Stomach (tissue), 9 donors: Measurements from ENCODE around the gene PCSK7. TPM values are rescaled to one million over a fixed set of nuclear protein-coding genes. Genes with fewer than 3 reads are reported as not detected.
A peak's percentile ranks its signal among the peaks of the same experiment; 100 is the strongest.

ENCODE experiments used
- DNase-seq, 2 donors: peaks; one replicate each; pipeline versions ENCODE4 v3.0.0 to v3.0.0-alpha.2; 2013 to 2019
- H3K27ac ChIP-seq, 5 donors: fragments of 200-600 bp in 4 of 5; sonication (generic) in 4 of 5; one replicate each; pipeline ENCODE4 v1.5.1; 2013 to 2019; ENCODE audit warnings: mild to moderate bottlenecking in 1 of 5, moderate library complexity in 1 of 5
- H3K27me3 ChIP-seq, 3 donors: fragments of 200-600 bp; sonication (generic); one replicate each; pipeline ENCODE4 v1.5.1; 2017 to 2019; ENCODE audit warnings: mixed run types in 1 of 3
- H3K36me3 ChIP-seq, 4 donors: fragments of 200-600 bp; sonication (generic); 1 replicate in 3 of 4; 2 replicates in 1 of 4; pipeline ENCODE4 v1.5.1; 2016 to 2019
- H3K4me1 ChIP-seq, 4 donors: fragments of 200-600 bp; sonication (generic); one replicate each; pipeline ENCODE4 v1.5.1; 2016 to 2019
- H3K4me3 ChIP-seq, 4 donors: fragments of 200-600 bp; sonication (generic) in 3 of 4; one replicate each; pipeline ENCODE4 v1.5.1; 2016 to 2019; ENCODE audit warnings: mild to moderate bottlenecking in 1 of 4
- H3K9me3 ChIP-seq, 4 donors: fragments of 200-600 bp; sonication (generic); one replicate each; pipeline ENCODE4 v1.5.1; 2016 to 2019
- EP300 ChIP-seq: sonication (generic); formaldehyde crosslinking; IDR thresholded peaks from one replicate; pipeline ENCODE4 v1.6.1; 2017; ENCODE audit warnings: antibody characterized with exemption
- POLR2A ChIP-seq, 4 donors: fragments of 450-650 bp; IDR thresholded peaks; one replicate each; pipeline ENCODE4 v1.6.1; 2016; ENCODE audit warnings: antibody characterized with exemption in 4 of 4, control low read depth in 2 of 4, mild to moderate bottlenecking in 1 of 4, moderate library complexity in 1 of 4
- POLR2AphosphoS5 ChIP-seq, 3 donors: sonication (generic); formaldehyde crosslinking; IDR thresholded peaks; one replicate each; pipeline ENCODE4 v1.6.1; 2016; ENCODE audit warnings: antibody characterized with exemption in 3 of 3
- WGBS, 5 donors: extraction: QIAGEN DNeasy Blood & Tissue Kit in 3 of 5; methylation state at CpG; one replicate each; pipeline versions ENCODE4 v1.1.5 to v1.1.7; 2013 to 2018; 5-methylcytosine and 5-hydroxymethylcytosine counted together
- intact Hi-C: fragments of 100-400 bp; cut with DNase I; formaldehyde crosslinking; loops from one replicate; pipeline ENCODE4 v1.15.1; 2023; ENCODE audit warnings: low total_unique reads
- polyA plus RNA-seq, 3 donors: library from polyadenylated mRNA; stranded (reverse); fragments of 200-250 nt; gene quantifications; one replicate each; pipeline ENCODE4 v1.2.3, GENCODE V29; 2013
- total RNA-seq, 5 donors: library from RNA; depleted of rRNA; stranded (reverse); fragments of >200 nt; gene quantifications; one replicate each; pipeline versions ENCODE4 v1.1.0 to v1.2.3, GENCODE V29; 2014 to 2016
- TF ChIP-seq, protein P1 (sequence below), 7 experiments: fragments of 450-650 bp in 4 of 7; fragments of 200-600 bp in 3 of 7; sonication (generic) in 3 of 7; IDR thresholded peaks; one replicate each; pipeline ENCODE4 v1.5.1; 2016 to 2019; ENCODE audit warnings: antibody characterized with exemption in 7 of 7, control low read depth in 2 of 7, mild to moderate bottlenecking in 1 of 7
- donor health status: healthy with polysubstance abuse.
- donor health status: Bipolar disorder and iron deficiency.
- donor health status: healthy.

Gene PCSK7
- total and polyA plus RNA-seq, 8 donors: 14.1 to 232 (median 79.3) TPM

- 51 to 71% (median 62%) methylated on average over 4 of the region's 4 CpGs for WGBS, 5 donors
- Histone ChIP-seq H3K27ac (peak overlapping the region; percentile 51 to 88 (median 83)), H3K36me3 (peaks cover 59 to 98% (median 76%) of the 10 kb centered on the region in 4 donors)
Observed at GRCh38 chr11:117219995-117220394, 11.9 kb downstream of the PCSK7 start.

GRCh38 chr11:117219455-117219854, 12.4 kb downstream of the PCSK7 start:
- WGBS, 5 donors: 61 to 83% (median 71%) methylated on average over 7 to 8 of the region's 8 CpGs
- peaks cover 38 to 85% (median 66%) of the 10 kb centered on the region in 4 donors for H3K4me1 ChIP-seq
- intact Hi-C loops: no loop called here
- no peaks in the 10 kb centered on the region for H3K27me3 ChIP-seq
- peak overlapping the region; percentile 37 to 88 (median 83) for H3K27ac ChIP-seq
- no peaks in the 10 kb centered on the region for H3K9me3 ChIP-seq
- DNase-seq: peak in 1 of 2 donors; percentile 10
- H3K36me3 ChIP-seq: peaks cover 64 to 98% (median 79%) of the 10 kb centered on the region in 4 donors
- H3K4me3 ChIP-seq: no peak overlapping the region
- TF ChIP-seq, protein P1, sequence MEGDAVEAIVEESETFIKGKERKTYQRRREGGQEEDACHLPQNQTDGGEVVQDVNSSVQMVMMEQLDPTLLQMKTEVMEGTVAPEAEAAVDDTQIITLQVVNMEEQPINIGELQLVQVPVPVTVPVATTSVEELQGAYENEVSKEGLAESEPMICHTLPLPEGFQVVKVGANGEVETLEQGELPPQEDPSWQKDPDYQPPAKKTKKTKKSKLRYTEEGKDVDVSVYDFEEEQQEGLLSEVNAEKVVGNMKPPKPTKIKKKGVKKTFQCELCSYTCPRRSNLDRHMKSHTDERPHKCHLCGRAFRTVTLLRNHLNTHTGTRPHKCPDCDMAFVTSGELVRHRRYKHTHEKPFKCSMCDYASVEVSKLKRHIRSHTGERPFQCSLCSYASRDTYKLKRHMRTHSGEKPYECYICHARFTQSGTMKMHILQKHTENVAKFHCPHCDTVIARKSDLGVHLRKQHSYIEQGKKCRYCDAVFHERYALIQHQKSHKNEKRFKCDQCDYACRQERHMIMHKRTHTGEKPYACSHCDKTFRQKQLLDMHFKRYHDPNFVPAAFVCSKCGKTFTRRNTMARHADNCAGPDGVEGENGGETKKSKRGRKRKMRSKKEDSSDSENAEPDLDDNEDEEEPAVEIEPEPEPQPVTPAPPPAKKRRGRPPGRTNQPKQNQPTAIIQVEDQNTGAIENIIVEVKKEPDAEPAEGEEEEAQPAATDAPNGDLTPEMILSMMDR (IDR thresholded peaks at IDR 0.05): no peak
- TF ChIP-seq POLR2A (IDR thresholded peaks at IDR 0.05) (no peak), POLR2AphosphoS5 (IDR thresholded peaks at IDR 0.05) (no peak)

More at GRCh38 chr11:117219995-117220394, 11.9 kb downstream of the PCSK7 start:
- Histone ChIP-seq H3K4me3 (no peak overlapping the region), H3K27me3 (no peaks in the 10 kb centered on the region), H3K4me1 (peaks cover 44 to 90% (median 72%) of the 10 kb centered on the region in 4 donors), H3K9me3 (no peaks in the 10 kb centered on the region)
- no peak for TF ChIP-seq EP300
- TF ChIP-seq POLR2AphosphoS5 (IDR thresholded peaks at IDR 0.05): peak in 1 of 3 donors; percentile 15
- no peak for TF ChIP-seq POLR2A (IDR thresholded peaks at IDR 0.05)
- TF ChIP-seq, protein P1 (IDR thresholded peaks at IDR 0.05): no peak
- intact Hi-C loops: no loop called here
- DNase-seq: peak in 1 of 2 donors; percentile 5

DNA sequence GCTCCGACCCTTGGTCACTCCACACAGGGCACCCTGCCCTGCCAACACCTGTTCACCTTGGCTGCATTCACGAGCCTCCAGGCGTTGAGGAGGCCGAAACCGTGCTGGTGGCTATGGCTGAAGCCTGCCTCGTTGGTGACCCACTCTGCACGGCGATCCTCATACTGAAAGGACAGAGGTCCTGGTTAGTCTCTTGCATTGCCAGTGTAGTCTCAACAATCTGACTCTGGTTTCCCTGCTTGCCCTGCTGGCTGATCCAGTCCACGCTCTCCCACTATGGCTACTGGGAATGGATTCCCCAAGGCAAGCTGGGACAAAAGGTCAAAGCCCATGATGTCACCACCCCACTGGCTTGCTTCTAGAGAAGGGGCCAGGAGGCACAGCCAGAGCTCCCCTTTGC, 12.9 kb downstream of the PCSK7 start:
- Histone ChIP-seq H3K27ac (peak overlapping the region in 4 of 5 donors; percentile 83 to 88 (median 84)), H3K4me1 (peaks cover 37 to 81% (median 63%) of the 10 kb centered on the region in 4 donors), H3K27me3 (no peaks in the 10 kb centered on the region), H3K36me3 (peaks cover 62 to 98% (median 80%) of the 10 kb centered on the region in 4 donors), H3K4me3 (no peak overlapping the region), H3K9me3 (no peaks in the 10 kb centered on the region)
- intact Hi-C loops: no loop called here
- TF ChIP-seq, protein P1 (IDR thresholded peaks at IDR 0.05): no peak
- TF ChIP-seq POLR2AphosphoS5 (IDR thresholded peaks at IDR 0.05): no peak
- no peak for TF ChIP-seq EP300
- TF ChIP-seq POLR2A (IDR thresholded peaks at IDR 0.05): no peak
- no peak for DNase-seq
- 68 to 89% (median 88%) methylated on average over 8 to 9 of the region's 9 CpGs for WGBS, 5 donors

GRCh38 chr11:117218133-117218915, 13.5 kb downstream of the PCSK7 start:
- H3K4me3 ChIP-seq: no peak overlapping the region
- H3K36me3 ChIP-seq: peaks cover 61 to 98% (median 80%) of the 10 kb centered on the region in 4 donors
- peak in 1 of 2 donors; percentile 67 for DNase-seq
- intact Hi-C loops: no loop called here
- peaks cover 37 to 74% (median 60%) of the 10 kb centered on the region in 4 donors for H3K4me1 ChIP-seq
- TF ChIP-seq, protein P1 (IDR thresholded peaks at IDR 0.05): no peak
- TF ChIP-seq EP300 (peak; percentile 14), POLR2AphosphoS5 (IDR thresholded peaks at IDR 0.05) (peak in 1 of 3 donors; percentile 5)
- 35 to 62% (median 54%) methylated on average over 15 of the region's 15 CpGs for WGBS, 5 donors
- no peaks in the 10 kb centered on the region for H3K27me3 ChIP-seq
- H3K9me3 ChIP-seq: no peaks in the 10 kb centered on the region
- peak overlapping the region in 4 of 5 donors; percentile 83 to 88 (median 84) for H3K27ac ChIP-seq
